HL-60 (cell line): ENCODE results near the gene POU2F3.

ENCODE experiments used
- CTCF ChIP-seq: IDR thresholded peaks from one replicate; pipeline ENCODE4 v1.5.1; 2011; ENCODE audit warnings: low read length, control low read depth, inconsistent platforms; ENCODE audit not compliant: insufficient read depth
- POLR2AphosphoS5 ChIP-seq: IDR thresholded peaks from 2 replicates; pipeline ENCODE4 v1.6.1; 2012; ENCODE audit warnings: low read depth
- SPI1 ChIP-seq: IDR thresholded peaks from 2 replicates; pipeline ENCODE4 v1.6.1; 2012; ENCODE audit warnings: low read depth, mild to moderate bottlenecking, borderline replicate concordance

DNA sequence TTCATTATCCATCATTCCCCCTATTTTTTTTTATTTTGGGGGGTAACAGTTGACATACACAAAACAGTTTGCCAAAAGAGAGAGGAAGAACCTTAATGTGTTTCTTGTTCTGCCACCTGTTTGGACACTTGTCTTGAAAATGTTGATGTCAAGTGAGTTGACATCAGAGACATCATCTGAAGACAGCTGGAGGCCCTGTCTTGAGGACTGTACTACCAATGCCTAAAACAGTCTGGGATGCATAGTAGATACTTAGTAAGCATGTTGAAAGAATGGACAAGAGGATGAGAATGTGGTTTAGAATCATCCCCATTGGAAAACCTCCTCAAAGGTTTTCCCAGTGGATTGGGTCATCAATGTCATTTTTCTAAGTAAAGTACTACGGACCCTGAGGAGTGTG, 93.9 kb downstream of the POU2F3 start:
- TF ChIP-seq POLR2AphosphoS5 (no peak), CTCF (no peak), SPI1 (no peak)
